ENCODE data around the gene GPR35. TPM values are rescaled to one million over a fixed set of nuclear protein-coding genes. Genes with fewer than 3 reads are reported as not detected.

Gene GPR35
- total and polyA plus RNA-seq, 2 of the 13 experiments (the other 11 are each of a cell fraction or from before 2014, with no cell fraction given): 27.1 to 44.2 TPM

GRCh38 chr2:240626531-240627300 lies 1.4 kb downstream of the GPR35 start (continued):
- TF ChIP-seq PBX3 (CRISPR knock-in tag; IDR thresholded peaks at IDR 0.05; ENCODE audit: borderline replicate concordance) (no peak), ZNF253 (CRISPR knock-in tag; IDR thresholded peaks at IDR 0.05; ENCODE audit: borderline replicate concordance) (no peak), BRD4 (CRISPR knock-in tag; IDR thresholded peaks at IDR 0.05) (peak; percentile 58; the same call in 1 of the 2 replicates), JUND (CRISPR knock-in tag; IDR thresholded peaks at IDR 0.05) (no peak), HOMEZ (CRISPR knock-in tag; IDR thresholded peaks at IDR 0.05; ENCODE audit: low read depth) (peak; percentile 53), ATF4 (CRISPR knock-in tag; IDR thresholded peaks at IDR 0.05) (no peak), SMC3 (IDR thresholded peaks at IDR 0.05; ENCODE audit: low read length) (no peak), TBP (CRISPR knock-in tag; IDR thresholded peaks at IDR 0.05) (no peak), SRSF4 (IDR thresholded peaks at IDR 0.05; ENCODE audit: low read depth, low read length, poor library complexity, severe bottlenecking) (no peak), ZKSCAN1 (IDR thresholded peaks at IDR 0.05; ENCODE audit: low read length) (no peak), ZNF598 (CRISPR knock-in tag; IDR thresholded peaks at IDR 0.05; ENCODE audit: borderline replicate concordance) (0 out of 2 replicates have a peak, but pooled peaks have one; percentile 18), KAT7 (CRISPR knock-in tag; IDR thresholded peaks at IDR 0.05; ENCODE audit: borderline replicate concordance) (no peak), ZNF17 (CRISPR knock-in tag; IDR thresholded peaks at IDR 0.05) (no peak), CHD2 (IDR thresholded peaks at IDR 0.05; ENCODE audit: low read depth, low read length) (no peak), ZNF264 (CRISPR knock-in tag; IDR thresholded peaks at IDR 0.05) (peak; percentile 97), ATF1 (CRISPR knock-in tag; IDR thresholded peaks at IDR 0.05) (no peak), ZNF431 (CRISPR knock-in tag; IDR thresholded peaks at IDR 0.05; ENCODE audit: borderline replicate concordance, low read depth) (peak; percentile 90; the same call in 1 of the 2 replicates), MYNN (CRISPR knock-in tag; IDR thresholded peaks at IDR 0.05; ENCODE audit: low read depth) (no peak), ZNF18 (CRISPR knock-in tag; IDR thresholded peaks at IDR 0.05; ENCODE audit: insufficient replicate concordance) (no peak), FOXA3 (CRISPR knock-in tag; IDR thresholded peaks at IDR 0.05) (peak; percentile 65), TOE1 (CRISPR knock-in tag; IDR thresholded peaks at IDR 0.05) (no peak), SATB2 (CRISPR knock-in tag; IDR thresholded peaks at IDR 0.05) (peak; percentile 71; the same call in 1 of the 2 replicates), ZNF292 (CRISPR knock-in tag; IDR thresholded peaks at IDR 0.05; ENCODE audit: borderline replicate concordance, low read depth) (peak; percentile 65; the same call in 1 of the 2 replicates), RBM39 (IDR thresholded peaks at IDR 0.05; ENCODE audit: low read depth, low read length, poor library complexity, severe bottlenecking) (peak; percentile 28), RORA (CRISPR knock-in tag; IDR thresholded peaks at IDR 0.05) (no peak), RARA (CRISPR knock-in tag; IDR thresholded peaks at IDR 0.05) (peak; percentile 75)
